ENCODE data around the gene NSD1. TPM values are rescaled to one million over a fixed set of nuclear protein-coding genes. Genes with fewer than 3 reads are reported as not detected.

NSD1 gene
- total and polyA plus RNA-seq, 2 of the 4 experiments (the other 2 are of a cell fraction), result 7.7 to 31.0 TPM

GRCh38 chr5:177313561-177314259 is 180.1 kb downstream of the NSD1 start:
- WGBS, 2 experiments (ENCODE audit: extremely low coverage in 2 of 2, insufficient read length in 1 of 2), result 96% methylated on average over 6 of the region's 15 CpGs; no CpG with 5 or more reads in 1 of the 2 experiments
- Histone ChIP-seq H2BK120ac (ENCODE audit: low read depth, low read length) (no peak overlapping the region), H3K9ac (ENCODE audit: low read depth, low read length) (no peak overlapping the region), H4K20me1 (ENCODE audit: insufficient read depth, low read length) (peaks cover 40% of the 10 kb centered on the region), H3K4me3 (ENCODE audit: insufficient read depth, low read depth, low read length) (no peak overlapping the region), H3K36me3 (ENCODE audit: control insufficient read depth, insufficient read depth, low read length) (no peaks in the 10 kb centered on the region; the same call in 1 of the 2 replicates), H3K9me3 (ENCODE audit: control insufficient read depth, insufficient read depth, low read length) (no peaks in the 10 kb centered on the region), H2BK20ac (ENCODE audit: low read depth, low read length) (no peak overlapping the region), H2AFZ (replicated peaks; ENCODE audit: low read length, poor library complexity) (no peak overlapping the region), H4K8ac (ENCODE audit: low read depth in 2 of 2, low read length in 2 of 2) (no peak overlapping the region), H2BK15ac (ENCODE audit: low read depth, low read length) (no peak overlapping the region), H2BK5ac (ENCODE audit: low read depth, low read length, poor library complexity, severe bottlenecking) (no peak overlapping the region), H4K5ac (ENCODE audit: low read depth, low read length) (no peak overlapping the region), H2AK9ac (replicated peaks; ENCODE audit: low read depth, low read length, poor library complexity) (no peak overlapping the region), H3K23ac (ENCODE audit: low read depth, low read length) (no peak overlapping the region), H3K27ac (ENCODE audit: insufficient read depth, low read length) (no peak overlapping the region), H4K91ac (ENCODE audit: insufficient read depth, low read depth, low read length) (no peak overlapping the region), H3K14ac (replicated peaks; ENCODE audit: low read depth, low read length) (no peak overlapping the region), H3K79me1 (ENCODE audit: low read depth in 1 of 2, low read length in 2 of 2) (peaks cover 9 to 45% of the 10 kb centered on the region in 2 experiments; a peak in 3 of 4 replicates), H3K56ac (ENCODE audit: extremely low read depth, insufficient read depth, low read length) (no peak overlapping the region), H3K27me3 (ENCODE audit: control insufficient read depth, insufficient read depth, low read length) (no peaks in the 10 kb centered on the region), H3K18ac (ENCODE audit: low read depth, low read length) (no peak overlapping the region), H2AK5ac (ENCODE audit: low read depth, low read length) (no peak overlapping the region), H3K4ac (ENCODE audit: low read depth, low read length) (no peak overlapping the region), H3K9me1 (ENCODE audit: insufficient read depth, low read length) (0 out of 2 replicates have a peak, but pooled peaks cover 2% of the 10 kb centered on the region), H3K4me1 (ENCODE audit: control insufficient read depth, insufficient read depth, low read length) (peaks cover 7% of the 10 kb centered on the region; the same call in 1 of the 2 replicates), H3K4me2 (ENCODE audit: low read depth, low read length) (no peak overlapping the region)
- dilution Hi-C loops (cut with HindIII; ENCODE audit: low sequenced_read_pairs, unreplicated experiment) (no loop called here), in situ Hi-C loops (cut with MboI; ENCODE audit: low sequenced_read_pairs) (loop anchor here (5.0 kb wide), 1 partner anchor 134 kb away; the partner anchor contains the start of gene PRR7), intact Hi-C loops (cut with micrococcal nuclease) (no loop called here)
- CTCF ChIA-PET, result no interaction called here
- POLR2A ChIA-PET (ENCODE audit: unreplicated experiment), result no interaction called here
- no peak for TF ChIP-seq USF2 (IDR thresholded peaks at IDR 0.05; ENCODE audit: low read depth, low read length)
- no peak for TF ChIP-seq MAFK (IDR thresholded peaks at IDR 0.05; ENCODE audit: low read depth, low read length)
- no peak for TF ChIP-seq CHD1 (IDR thresholded peaks at IDR 0.05; ENCODE audit: low read depth, low read length)
- no peak for TF ChIP-seq ELK1 (IDR thresholded peaks at IDR 0.05; ENCODE audit: borderline replicate concordance, low read depth, low read length)
- no peak for TF ChIP-seq NFE2L2 (IDR thresholded peaks at IDR 0.05; ENCODE audit: low read depth, low read length)
- no peak for DNase-seq
- ATAC-seq (ENCODE audit: low read depth), result no peak
- BruUV-seq (replicated peaks), result no TSS peak

All from IMR-90 (cell line).